Thymus (tissue), 11 donors: ENCODE data around the gene ATF6. TPM values are rescaled to one million over a fixed set of nuclear protein-coding genes. Genes with fewer than 3 reads are reported as not detected.

Experiments
- DNase-seq, 9 donors: peaks; one replicate each; pipeline ENCODE4 v3.0.0-alpha.2; 2013; ENCODE audit warnings: low spot score in 9 of 9, low read depth in 6 of 9, missing footprints in 1 of 9
- H3K27ac ChIP-seq, 2 donors: one replicate each; pipeline ENCODE4 v1.5.1; 2013; ENCODE audit warnings: control low read depth in 1 of 2, low read depth in 1 of 2, low read length in 1 of 2, mild to moderate bottlenecking in 1 of 2, moderate library complexity in 1 of 2
- H3K27me3 ChIP-seq, 2 donors: one replicate each; pipeline ENCODE4 v1.5.1; 2013; ENCODE audit warnings: low read length in 1 of 2; ENCODE audit not compliant: control insufficient read depth in 2 of 2, insufficient read depth in 1 of 2
- H3K36me3 ChIP-seq, 2 donors: one replicate each; pipeline ENCODE4 v1.5.1; 2013; ENCODE audit warnings: low read length in 1 of 2, mild to moderate bottlenecking in 1 of 2, moderate library complexity in 1 of 2; ENCODE audit not compliant: control insufficient read depth in 2 of 2, insufficient read depth in 2 of 2
- H3K4me1 ChIP-seq, 2 donors: one replicate each; pipeline ENCODE4 v1.5.1; 2013; ENCODE audit warnings: low read length in 2 of 2; ENCODE audit not compliant: control insufficient read depth in 2 of 2, insufficient read depth in 2 of 2
- H3K4me3 ChIP-seq, 2 donors: one replicate each; pipeline ENCODE4 v1.5.1; 2013; ENCODE audit warnings: low read length in 2 of 2, control low read depth in 1 of 2, mild to moderate bottlenecking in 1 of 2
- H3K9me3 ChIP-seq, 2 donors: one replicate each; pipeline ENCODE4 v1.5.1; 2013; ENCODE audit warnings: low read length in 1 of 2, mild to moderate bottlenecking in 1 of 2; ENCODE audit not compliant: control insufficient read depth in 2 of 2, insufficient read depth in 1 of 2
- WGBS: extraction: QIAGEN DNeasy Blood & Tissue Kit; methylation state at CpG from one replicate; pipeline ENCODE4 v1.1.7; 2013; 5-methylcytosine and 5-hydroxymethylcytosine counted together
- polyA plus RNA-seq: library from polyadenylated mRNA; stranded (reverse); fragments of 200-250 nt; gene quantifications from one replicate; pipeline ENCODE4 v1.2.3, GENCODE V29; 2013
- total RNA-seq: library from RNA; stranded (reverse); fragments of 120-200 nt; gene quantifications from one replicate; pipeline ENCODE4 v1.2.4, GENCODE V29; 2013
- donor health status: healthy.

The ATF6 gene
- total and polyA plus RNA-seq, 2 donors: 6.5 to 12.7 TPM

DNA sequence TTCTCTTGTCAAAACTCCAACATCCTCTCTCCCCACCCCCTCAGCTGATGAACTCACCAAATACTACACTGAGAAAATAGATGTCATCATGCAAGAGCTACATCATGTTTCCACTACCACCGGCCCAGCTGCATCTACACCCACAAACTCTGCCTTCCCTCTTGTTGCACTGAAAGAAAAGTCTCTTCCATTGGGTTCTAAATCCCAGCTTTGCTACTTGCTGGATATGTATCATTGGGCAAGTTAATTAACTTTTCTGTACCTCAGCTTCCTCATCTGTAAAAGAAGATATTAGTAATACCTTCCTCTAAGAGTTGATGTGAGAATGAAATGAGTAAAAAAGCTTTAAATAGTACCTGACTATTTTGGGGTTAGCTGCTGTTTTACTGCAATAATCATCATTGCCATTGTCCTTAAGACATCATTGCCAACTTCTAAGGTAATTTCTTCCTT lies 149.0 kb downstream of the ATF6 start:
- Histone ChIP-seq H3K9me3 (no peaks in the 10 kb centered on the region), H3K36me3 (peaks cover 0 to 9% of the 10 kb centered on the region in 2 donors), H3K4me3 (no peak overlapping the region), H3K27ac (no peak overlapping the region), H3K27me3 (no peaks in the 10 kb centered on the region), H3K4me1 (no peaks in the 10 kb centered on the region)
- 92% methylated on average over 1 of the region's 1 CpG for WGBS
- no peak for DNase-seq

GRCh38 chr1:161915978-161916377 lies 149.9 kb downstream of the ATF6 start:
- over 99% methylated on average over 2 of the region's 2 CpGs for WGBS
- Histone ChIP-seq H3K36me3 (peaks cover 0 to 9% of the 10 kb centered on the region in 2 donors), H3K4me3 (no peak overlapping the region), H3K27me3 (no peaks in the 10 kb centered on the region), H3K4me1 (no peaks in the 10 kb centered on the region), H3K27ac (no peak overlapping the region), H3K9me3 (no peaks in the 10 kb centered on the region)
- no peak for DNase-seq

DNA sequence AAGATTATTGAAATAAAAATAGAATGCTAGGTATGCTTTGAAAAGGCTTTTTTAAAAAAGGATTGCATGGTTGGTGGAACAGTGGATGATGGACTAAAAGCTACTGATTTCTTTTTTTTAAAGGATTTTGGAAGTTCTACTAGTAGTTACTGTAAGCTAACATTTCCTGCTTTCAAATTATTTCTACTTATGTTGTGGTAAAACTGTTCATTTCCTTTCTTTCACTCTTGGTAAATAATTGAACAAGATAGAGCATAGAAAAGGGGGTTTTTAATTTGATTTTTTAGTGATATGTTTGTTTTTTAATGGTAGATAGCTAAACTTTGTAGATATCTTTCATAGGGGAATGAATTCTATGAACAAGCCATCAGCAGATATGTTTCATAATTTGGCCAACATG lies 153.1 kb downstream of the ATF6 start:
- Histone ChIP-seq H3K27ac (peak overlapping the region in 1 of 2 donors; percentile 38), H3K9me3 (no peaks in the 10 kb centered on the region), H3K36me3 (peaks cover 0 to 9% of the 10 kb centered on the region in 2 donors), H3K4me3 (no peak overlapping the region), H3K4me1 (no peaks in the 10 kb centered on the region), H3K27me3 (no peaks in the 10 kb centered on the region)
- peak in 1 of 9 donors; percentile 31 for DNase-seq

DNA sequence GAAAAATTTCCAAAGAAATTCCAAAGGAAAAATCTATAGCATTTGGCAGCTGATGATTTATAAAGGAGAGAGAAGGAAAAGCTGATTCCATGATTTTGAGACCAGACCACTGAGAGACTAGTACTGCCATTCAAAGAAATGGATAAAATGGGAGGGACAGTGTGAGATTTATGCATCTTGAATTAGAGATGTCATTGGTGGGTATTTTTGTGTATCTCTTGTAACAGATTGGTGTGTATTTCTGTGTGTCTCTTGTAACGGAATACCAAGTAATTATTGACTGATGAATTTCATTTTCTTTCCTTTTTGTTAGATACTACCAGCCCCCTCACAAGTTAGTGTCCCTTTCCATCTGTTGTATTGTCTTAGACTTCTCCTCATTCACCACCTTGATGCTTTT lies 155.4 kb downstream of the ATF6 start:
- H3K36me3 ChIP-seq: peaks cover 0 to 2% of the 10 kb centered on the region in 2 donors

DNA sequence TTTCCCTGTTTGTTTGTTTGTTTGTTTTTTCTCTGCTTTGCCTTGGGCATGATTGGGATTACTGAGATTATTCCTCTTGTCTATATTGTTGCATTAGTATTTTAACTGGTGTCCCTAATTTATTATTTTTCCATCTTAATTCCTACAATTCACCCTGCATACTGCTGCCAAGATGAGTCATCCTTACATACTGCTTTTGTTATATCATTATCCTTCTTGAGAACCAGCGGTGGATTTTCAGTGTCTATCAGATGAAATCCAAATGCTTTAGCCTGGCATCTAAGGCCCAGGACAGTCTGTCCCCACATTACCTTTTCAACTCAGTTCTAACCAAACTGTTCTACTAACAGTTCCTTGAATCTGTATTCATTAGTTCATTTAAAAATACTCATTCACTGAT lies 155.9 kb downstream of the ATF6 start:
- Histone ChIP-seq H3K27ac (no peak overlapping the region), H3K4me1 (no peaks in the 10 kb centered on the region), H3K9me3 (no peaks in the 10 kb centered on the region), H3K36me3 (peaks cover 0 to 2% of the 10 kb centered on the region in 2 donors), H3K4me3 (no peak overlapping the region), H3K27me3 (no peaks in the 10 kb centered on the region)
- WGBS: 98% methylated on average over 1 of the region's 1 CpG
- DNase-seq: no peak

More for the DNA sequence above, 155.4 kb downstream of the ATF6 start:
- no peak for DNase-seq
- H3K4me3 ChIP-seq: no peak overlapping the region
- no peaks in the 10 kb centered on the region for H3K9me3 ChIP-seq
- no peaks in the 10 kb centered on the region for H3K27me3 ChIP-seq
- no peak overlapping the region for H3K27ac ChIP-seq
- H3K4me1 ChIP-seq: no peaks in the 10 kb centered on the region
- WGBS: 98% methylated on average over 1 of the region's 1 CpG

DNA sequence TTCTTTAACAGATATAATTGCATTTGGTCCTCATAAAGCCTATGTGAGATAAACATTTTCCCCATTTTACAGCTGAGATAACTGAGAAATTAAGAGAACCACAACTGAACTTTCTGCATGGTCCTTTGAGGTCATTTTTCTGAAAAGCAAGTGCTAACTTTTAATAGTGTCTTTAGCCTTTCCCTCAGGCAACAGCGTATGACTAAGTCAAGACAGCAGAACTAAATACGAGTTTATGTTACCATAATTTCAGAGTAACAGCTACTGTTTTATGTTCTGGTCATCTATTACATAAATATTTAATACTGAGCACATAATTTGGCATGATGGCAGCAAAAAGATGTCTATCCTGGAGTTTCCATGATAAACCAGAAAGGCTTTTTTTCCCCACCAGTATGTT lies 161.9 kb downstream of the ATF6 start:
- 98% methylated on average over 2 of the region's 2 CpGs for WGBS
- no peak for DNase-seq
- no peaks in the 10 kb centered on the region for H3K27me3 ChIP-seq
- no peak overlapping the region for H3K27ac ChIP-seq
- H3K36me3 ChIP-seq: peaks cover 0 to 2% of the 10 kb centered on the region in 2 donors
- no peaks in the 10 kb centered on the region for H3K4me1 ChIP-seq
- H3K4me3 ChIP-seq: no peak overlapping the region
- H3K9me3 ChIP-seq: no peaks in the 10 kb centered on the region

- H3K36me3 ChIP-seq: no peaks in the 10 kb centered on the region
- peaks cover 6% of the 10 kb centered on the region in 2 donors for H3K4me1 ChIP-seq
- H3K27ac ChIP-seq: no peak overlapping the region
- WGBS: 98% methylated on average over 1 of the region's 1 CpG
- no peak overlapping the region for H3K4me3 ChIP-seq
- DNase-seq: no peak
- no peaks in the 10 kb centered on the region for H3K27me3 ChIP-seq
- no peaks in the 10 kb centered on the region for H3K9me3 ChIP-seq
Measured at GRCh38 chr1:161929137-161929536, 163.0 kb downstream of the ATF6 start.

DNA sequence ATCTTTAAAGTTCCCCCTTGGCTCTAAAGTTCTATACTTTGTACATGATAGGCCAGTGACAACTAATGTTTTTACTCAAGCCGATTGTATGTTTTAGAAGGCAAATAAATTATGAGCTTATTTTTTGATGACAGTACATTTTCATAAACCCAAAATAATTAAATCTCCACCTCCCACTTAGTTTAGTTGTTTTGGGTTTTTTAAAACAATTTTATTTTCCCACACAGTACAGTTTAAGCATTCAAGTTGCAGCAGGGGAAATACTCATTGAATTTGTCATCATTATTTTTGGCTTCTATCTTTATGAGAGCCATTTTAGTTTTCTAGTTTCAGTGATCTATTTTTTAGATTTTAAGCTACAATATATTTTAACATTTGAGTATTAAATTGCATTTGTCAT lies 163.9 kb downstream of the ATF6 start:
- 92% methylated on average over 1 of the region's 1 CpG for WGBS
- H3K9me3 ChIP-seq: no peaks in the 10 kb centered on the region
- peaks cover 10 to 14% of the 10 kb centered on the region in 2 donors for H3K4me1 ChIP-seq

GRCh38 chr1:161932668-161933067 lies 166.5 kb downstream of the ATF6 start:
- Histone ChIP-seq H3K4me3 (no peak overlapping the region), H3K9me3 (no peaks in the 10 kb centered on the region), H3K4me1 (peaks cover 13 to 17% of the 10 kb centered on the region in 2 donors), H3K27ac (no peak overlapping the region), H3K27me3 (no peaks in the 10 kb centered on the region), H3K36me3 (no peaks in the 10 kb centered on the region)
- 84% methylated on average over 2 of the region's 2 CpGs for WGBS
- no peak for DNase-seq

More for the DNA sequence above, 163.9 kb downstream of the ATF6 start:
- H3K27me3 ChIP-seq: no peaks in the 10 kb centered on the region
- no peaks in the 10 kb centered on the region for H3K36me3 ChIP-seq
- DNase-seq: no peak
- H3K4me3 ChIP-seq: no peak overlapping the region
- no peak overlapping the region for H3K27ac ChIP-seq
